IPS-18a (cell line): ENCODE results near the gene KCTD11.

Source experiments
- H3K27ac ChIP-seq: one replicate; pipeline ENCODE4 v1.5.1; 2013; ENCODE audit warnings: low read length
- H3K27me3 ChIP-seq: one replicate; pipeline ENCODE4 v1.6.1; 2013; ENCODE audit warnings: mild to moderate bottlenecking, low read length; ENCODE audit not compliant: control insufficient read depth, insufficient read depth
- H3K36me3 ChIP-seq: one replicate; pipeline ENCODE4 v1.6.1; 2013; ENCODE audit warnings: low read depth, low read length; ENCODE audit not compliant: control insufficient read depth
- H3K4me1 ChIP-seq: one replicate; pipeline ENCODE4 v1.6.1; 2013; ENCODE audit warnings: low read depth, low read length; ENCODE audit not compliant: control insufficient read depth
- H3K4me3 ChIP-seq: one replicate; pipeline ENCODE4 v1.5.1; 2013; ENCODE audit warnings: low read length
- H3K9ac ChIP-seq: one replicate; pipeline ENCODE4 v1.6.1; 2013; ENCODE audit warnings: mild to moderate bottlenecking, low read length, moderate library complexity
- H3K9me3 ChIP-seq: one replicate; pipeline ENCODE4 v1.6.1; 2013; ENCODE audit warnings: low read depth, low read length; ENCODE audit not compliant: control insufficient read depth

The KCTD11 gene

DNA sequence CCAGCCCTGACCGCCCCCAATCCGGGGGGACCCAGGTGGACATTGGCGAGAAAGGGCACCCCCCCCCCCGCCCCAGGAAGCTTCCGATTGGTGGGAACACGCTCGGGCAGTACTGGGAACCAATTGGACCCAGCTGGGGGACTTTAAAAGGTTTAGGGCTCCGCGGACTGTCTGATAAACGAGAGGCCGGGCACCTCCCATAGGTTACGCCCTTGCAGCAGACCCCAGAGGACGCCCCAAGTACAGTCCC lies 51.7 kb downstream of the KCTD11 start:
- H3K27me3 ChIP-seq: no peaks in the 10 kb centered on the region
- H3K4me3 ChIP-seq: peak overlapping the region; percentile 88
- H3K4me1 ChIP-seq: peaks cover 23% of the 10 kb centered on the region
- H3K36me3 ChIP-seq: no peaks in the 10 kb centered on the region
- H3K9ac ChIP-seq: peak overlapping the region; percentile 72
- no peaks in the 10 kb centered on the region for H3K9me3 ChIP-seq
- peak overlapping the region; percentile 43 for H3K27ac ChIP-seq

DNA sequence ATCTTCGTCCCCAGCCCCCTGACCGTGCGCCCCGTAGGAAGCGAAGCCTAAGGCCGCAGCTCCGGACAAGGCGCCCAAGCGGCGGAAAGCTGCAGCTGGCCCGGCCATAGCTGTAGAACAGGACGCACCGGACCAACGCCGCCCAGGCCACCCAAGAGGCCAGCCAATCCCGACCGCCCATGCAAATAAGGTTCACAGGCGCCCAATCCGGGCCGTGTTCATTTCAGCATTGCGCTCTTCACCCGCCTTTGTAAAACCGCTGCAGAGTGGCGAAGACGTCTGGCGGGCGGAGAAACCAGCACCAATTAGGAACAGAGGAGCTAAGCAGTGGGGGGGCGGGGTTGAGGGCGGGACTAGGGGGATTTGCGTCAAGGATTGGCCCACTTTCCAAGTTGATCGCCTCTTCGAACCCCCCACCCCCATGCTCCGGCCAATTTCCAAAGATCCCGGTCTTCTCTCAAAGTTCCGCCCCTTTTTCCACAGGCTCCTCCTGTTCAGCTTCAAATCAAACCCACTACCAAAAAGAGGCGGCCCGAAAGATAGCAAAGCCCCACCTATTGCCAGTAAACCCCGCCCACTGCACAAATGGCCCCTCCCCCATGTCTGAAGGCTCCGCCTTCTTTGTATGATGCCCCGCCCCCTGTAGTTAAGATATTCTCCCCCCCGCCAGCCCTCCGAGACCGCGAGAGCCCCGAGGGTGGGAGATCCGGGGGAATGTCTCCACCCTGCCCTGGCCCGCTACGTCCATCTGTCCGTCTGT lies 52.2 kb downstream of the KCTD11 start, which contains the start of gene TMEM256:
TMEM256 (minus strand) TSS at position 121 of the 760 bp plus-strand sequence; CDS start at position 108, 13 bp downstream.
- no peaks in the 10 kb centered on the region for H3K27me3 ChIP-seq

More for the DNA sequence above, 52.2 kb downstream of the KCTD11 start, which contains the start of gene TMEM256:
- peaks cover 5% of the 10 kb centered on the region for H3K36me3 ChIP-seq
- peak within 1 kb of the TSS; percentile 43 for H3K27ac ChIP-seq
- peak within 1 kb of the TSS; percentile 72 for H3K9ac ChIP-seq
- peaks cover 23% of the 10 kb centered on the region for H3K4me1 ChIP-seq
- H3K9me3 ChIP-seq: no peaks in the 10 kb centered on the region
- H3K4me3 ChIP-seq: peak within 1 kb of the TSS; percentile 88
